ENCODE measurements around the gene SPOCK1.
"Not testable (repeated sequence)": the region's sequence is repeated elsewhere in the genome, so short reads cannot be mapped to it uniquely, and the experiment has no call there.

Gene SPOCK1

DNA sequence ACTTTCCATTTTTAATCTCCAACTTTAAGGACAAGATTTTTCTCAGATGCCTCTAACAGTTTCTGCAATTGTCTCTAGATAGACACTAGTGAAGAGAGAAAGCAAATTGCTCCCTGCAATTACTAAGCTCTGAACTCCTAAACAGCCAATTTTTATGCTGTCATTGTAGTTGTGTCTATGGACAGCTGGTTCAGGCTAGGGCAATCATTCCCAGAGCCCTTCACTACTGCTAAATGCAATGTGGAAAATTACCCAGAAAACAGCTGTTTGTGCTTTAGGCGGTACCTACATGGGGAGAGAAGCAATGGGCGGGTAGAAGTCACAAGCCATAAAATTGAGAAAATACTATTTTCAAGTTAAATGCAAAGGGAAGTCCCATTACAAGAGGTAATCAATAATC is 211.6 kb downstream of the SPOCK1 start:
- no peak for DNase-seq

DNA sequence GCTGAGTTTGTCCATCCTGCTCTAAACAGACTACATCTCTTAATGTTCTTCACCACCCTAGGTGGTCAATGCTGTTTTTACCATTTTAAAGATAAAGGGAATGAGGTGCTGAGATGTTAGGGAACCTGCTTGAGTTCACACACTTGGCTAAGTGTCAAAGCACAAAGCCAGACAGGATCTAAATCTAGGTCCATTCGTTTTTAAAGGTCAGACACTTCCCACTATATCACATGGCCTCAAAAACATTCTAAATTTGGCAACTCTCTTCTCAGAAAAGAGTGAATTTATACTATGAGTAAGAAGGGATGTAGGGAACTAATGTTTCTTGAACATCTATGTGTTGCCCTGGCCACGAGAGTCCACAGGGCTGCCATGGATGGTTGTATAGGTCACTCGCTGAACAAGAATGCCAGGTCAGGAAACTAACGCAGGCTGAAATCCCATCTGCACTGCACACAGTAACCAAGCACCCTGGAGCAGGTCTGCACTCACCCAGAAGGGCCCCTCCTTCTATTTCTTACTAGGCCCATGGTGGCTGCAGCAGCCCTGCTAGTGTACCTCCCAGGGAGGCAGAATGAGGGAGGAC is 213.0 kb downstream of the SPOCK1 start:
- DNase-seq = no peak

DNA sequence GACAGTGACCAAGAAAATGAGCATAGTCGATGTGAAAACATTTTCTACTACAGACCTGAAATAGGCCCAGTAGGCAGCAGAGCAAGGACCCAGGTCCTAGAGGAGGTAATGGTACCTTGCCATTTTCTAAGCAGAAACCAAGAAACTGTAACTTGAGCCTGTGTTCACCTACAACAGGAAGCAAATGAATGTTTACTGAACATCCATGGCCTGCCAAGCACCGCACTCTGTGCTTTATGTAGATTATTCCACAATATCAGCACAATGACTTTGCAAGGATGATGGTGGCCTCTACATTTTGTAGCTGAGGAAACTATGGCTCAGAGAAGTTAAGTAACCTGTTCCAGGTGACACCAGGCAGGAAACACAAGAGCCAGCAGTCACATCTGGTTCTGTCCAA is 215.3 kb downstream of the SPOCK1 start:
- no peak for DNase-seq

DNA sequence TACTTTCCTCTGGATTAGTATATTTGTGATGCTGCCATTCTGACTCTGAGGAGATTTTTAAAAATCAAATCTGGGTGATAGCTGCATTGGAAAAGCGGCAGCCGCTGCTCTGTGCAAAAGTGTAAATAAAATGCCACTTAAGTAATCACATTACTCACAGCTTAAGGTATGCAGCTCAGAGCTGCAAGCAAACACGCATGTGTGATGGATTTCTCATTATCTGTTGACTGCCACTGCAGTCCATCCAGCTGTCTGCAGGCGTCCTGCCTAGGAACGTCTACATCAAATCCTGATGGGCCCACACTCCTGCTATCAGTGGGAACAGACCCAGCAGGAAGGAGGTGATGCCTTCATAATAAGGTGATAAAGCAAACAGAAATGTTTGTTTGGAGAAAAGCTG is 216.9 kb downstream of the SPOCK1 start:
- DNase-seq = no peak

DNA sequence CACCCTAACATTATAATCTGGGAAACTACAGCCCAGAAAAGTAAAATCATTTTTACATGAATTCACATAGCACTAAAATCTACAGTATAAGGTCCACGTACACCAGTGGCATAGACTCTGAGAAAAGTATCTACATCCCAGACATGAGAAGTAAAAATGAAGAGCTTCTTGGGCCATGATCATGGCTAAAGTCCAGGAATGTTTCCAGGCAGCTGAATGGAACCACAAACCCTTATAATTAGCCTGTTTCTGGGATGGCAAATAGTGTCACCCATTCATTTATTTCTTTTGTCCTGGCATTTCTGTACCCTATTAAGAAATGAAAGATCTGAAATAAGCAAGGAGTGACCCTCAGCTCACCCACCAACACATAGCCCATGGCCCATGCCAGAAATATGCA is 217.9 kb downstream of the SPOCK1 start:
- DNase-seq = no peak

DNA sequence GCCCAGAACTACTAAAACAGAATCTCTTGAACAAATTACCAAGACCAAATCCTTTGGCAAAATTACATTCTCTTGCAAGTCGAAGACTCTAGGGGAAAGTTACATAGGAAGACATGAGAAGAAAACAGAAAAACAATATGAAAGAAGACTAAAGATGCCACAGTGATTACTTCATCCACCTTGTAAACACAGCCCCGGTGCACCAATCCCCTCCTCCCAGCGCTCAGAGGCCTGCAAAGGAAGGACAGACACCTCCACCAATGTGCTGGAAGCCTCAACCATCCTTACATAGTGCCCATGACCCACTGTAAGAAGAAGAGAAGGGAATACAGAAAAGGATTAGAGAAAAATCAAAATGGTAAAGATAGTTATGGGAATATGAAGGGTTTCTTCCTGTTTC is 218.5 kb downstream of the SPOCK1 start:
- no peak for DNase-seq

DNA sequence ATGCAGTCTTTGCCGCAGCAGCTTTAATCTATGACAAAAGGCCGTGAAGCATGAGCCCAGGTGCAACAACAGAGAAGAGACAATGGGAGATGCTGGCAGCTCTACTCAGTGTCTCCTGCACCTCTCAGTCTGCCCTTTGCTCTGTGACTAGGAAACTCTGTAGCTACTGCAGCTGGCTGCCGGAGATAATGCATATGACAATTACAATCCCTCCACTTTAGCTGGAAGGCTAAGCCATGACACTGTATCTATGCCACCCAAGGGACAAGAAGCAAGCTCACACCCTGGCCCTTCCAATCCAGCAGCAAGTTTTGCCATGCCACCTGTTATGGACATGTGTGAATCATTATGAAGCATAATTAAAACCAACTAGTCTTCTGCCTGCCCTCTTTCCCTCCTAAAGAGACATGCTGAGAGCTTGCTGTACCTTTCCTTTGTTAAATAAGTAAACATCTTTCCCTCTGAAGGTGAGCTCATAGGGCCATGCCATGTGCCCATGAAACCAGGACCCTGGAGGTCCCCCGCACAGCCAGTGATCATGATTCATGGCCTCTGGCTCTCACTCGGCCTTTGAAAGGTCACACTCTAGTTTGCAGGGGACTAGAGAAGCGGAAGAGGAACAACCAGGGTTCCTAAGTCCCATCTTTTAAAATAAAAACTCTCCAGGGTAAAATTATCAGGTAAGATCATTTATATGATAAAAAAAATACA is 219.4 kb downstream of the SPOCK1 start:
- no peak for DNase-seq

DNA sequence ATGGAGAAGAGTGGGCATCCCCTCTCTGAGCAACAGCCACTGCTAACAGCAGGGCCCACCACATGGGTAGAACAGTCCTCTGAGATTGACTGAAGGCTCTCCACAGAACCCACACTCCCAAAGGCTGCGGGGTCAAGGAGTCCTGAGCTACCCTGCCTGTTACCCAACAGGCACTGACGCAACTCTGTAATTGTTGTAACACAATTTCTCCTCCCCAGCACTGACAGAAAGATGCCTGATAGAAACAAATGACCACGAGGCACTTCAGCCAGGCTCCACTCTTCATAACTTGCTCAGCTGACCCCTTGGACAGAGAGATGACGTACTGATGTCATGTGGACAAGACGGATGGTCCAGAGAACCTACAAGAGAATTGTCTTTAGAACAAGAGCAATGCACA is 220.7 kb downstream of the SPOCK1 start:
- no peak for DNase-seq

DNA sequence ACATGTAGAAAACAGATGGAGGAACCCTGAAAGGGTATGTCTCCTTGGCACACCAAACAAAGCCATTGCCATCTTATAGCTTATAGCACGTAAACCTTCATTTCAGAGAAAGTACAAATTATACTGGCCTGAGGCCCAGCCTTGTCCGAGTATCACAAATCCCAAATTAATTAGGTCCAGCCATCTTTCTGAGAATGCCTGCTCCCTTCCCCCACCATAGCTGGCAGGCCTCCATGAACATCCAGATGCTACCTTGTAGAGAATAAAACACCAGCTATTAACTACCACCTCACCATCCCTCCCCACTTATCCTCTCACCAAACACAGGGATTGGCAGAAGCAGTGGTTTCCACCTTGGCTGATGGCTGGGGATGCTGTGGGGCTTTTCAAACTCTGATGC is 224.0 kb downstream of the SPOCK1 start:
- no peak for DNase-seq

DNA sequence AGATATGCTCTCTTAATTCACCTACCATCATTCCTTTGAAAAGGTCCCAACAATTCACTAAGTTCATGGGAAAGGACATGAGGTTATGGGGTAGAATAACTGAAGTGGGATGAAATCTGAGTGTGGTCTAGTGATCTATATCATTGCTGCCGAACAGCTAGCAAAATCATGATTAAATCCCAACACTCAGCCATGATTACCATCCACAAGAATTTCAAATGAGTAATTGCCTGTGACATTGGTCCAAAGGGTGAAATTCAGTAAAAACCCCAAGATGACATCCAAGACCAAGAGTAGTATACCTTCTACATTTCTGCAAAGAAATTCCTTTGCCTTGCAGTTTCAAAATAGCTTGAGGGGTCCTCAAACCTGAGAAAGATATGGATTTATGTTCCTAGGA is 225.6 kb downstream of the SPOCK1 start:
- DNase-seq = no peak

DNA sequence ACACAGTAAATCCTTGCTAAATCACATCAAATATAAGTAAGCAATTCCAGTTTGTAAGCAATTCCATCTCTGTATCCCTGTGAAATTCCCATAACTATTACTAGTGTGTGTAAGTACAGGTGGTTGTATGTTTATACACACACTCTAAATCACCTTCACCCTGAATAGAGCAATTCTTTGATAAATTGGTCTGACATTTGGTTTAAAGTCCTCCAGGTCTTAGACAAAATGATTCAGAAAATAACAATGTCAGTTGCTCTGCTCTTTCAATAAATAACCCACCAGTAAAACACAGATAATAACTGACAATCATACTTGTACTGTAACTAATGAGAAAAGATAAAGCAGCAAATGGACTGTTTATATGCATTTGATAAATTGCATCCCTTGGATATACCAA is 226.3 kb downstream of the SPOCK1 start:
- no peak for DNase-seq

DNA sequence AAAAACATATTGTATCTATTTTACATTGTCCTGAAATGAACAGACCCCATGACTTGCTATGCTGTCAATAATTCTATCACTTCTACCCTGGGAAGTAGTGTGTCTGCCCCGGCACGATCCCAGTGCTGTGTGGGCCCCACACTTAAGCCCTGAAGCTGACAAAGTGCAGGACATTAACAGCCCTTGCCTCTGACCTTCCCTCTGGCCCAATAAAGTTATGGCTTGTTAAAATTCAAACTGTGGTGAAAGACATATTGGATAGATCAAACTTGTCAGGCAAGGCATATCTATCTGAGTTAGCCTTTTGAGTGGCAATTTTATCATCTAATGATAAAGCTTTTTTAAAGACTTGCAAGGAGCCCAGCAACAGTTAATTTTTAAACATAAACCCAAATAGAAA is 229.2 kb downstream of the SPOCK1 start:
- no peak for DNase-seq

DNA sequence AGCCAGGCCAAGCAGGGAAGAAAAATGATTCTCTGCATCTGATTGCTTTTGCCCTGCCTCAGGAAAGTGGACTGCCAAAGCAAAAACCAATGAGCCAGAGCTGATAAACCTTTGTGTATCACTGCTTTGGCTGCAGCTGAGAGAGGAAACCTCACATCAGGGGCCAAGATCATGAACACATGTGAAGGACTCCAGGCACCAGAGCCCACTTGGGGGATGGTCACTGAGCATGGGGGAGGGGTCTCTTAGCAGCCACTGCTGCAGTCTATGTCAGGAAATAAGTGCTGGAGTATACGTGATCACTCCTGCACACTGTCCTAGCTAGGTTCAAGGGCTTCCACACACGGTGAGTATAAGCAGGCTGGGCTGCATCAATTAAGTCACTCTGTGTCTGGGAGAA is 229.9 kb downstream of the SPOCK1 start:
- no peak for DNase-seq

DNA sequence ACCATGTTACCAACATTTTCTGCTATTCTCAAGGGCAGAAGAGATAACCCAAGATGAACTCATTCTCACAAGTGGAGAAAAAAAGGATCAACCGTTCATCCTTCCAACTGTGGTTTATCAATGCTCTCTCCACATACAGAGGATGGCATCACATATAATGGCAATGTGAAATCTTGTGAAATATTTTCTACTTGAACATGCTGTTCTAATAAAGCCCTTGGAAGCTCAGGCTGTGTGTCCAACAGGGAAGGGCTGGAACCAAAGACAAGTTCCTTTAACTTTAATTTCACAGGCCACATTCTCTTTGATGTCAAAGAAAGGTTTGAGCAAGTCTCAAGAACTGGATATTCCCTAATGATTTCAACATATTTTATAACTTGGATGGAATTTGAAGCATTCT is 230.5 kb downstream of the SPOCK1 start:
- DNase-seq = no peak

DNA sequence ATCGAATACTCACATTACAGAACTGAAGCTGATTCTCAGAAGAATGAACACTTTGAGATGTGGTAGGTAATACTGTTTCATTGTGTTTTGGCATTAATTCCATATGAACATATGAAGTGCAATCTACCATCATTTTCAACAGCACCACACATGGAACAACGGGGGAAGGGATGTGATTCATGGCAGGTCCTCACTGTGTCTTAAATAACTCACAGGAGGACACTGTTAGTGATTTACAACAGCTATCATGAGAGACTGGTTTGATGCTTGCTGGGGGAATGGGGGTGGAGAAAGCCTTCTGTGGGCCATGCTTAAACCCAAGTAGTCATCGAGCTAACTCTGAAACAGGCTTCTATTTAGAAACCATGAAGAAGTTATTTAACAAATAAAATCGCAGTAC is 232.9 kb downstream of the SPOCK1 start:
- no peak for DNase-seq

DNA sequence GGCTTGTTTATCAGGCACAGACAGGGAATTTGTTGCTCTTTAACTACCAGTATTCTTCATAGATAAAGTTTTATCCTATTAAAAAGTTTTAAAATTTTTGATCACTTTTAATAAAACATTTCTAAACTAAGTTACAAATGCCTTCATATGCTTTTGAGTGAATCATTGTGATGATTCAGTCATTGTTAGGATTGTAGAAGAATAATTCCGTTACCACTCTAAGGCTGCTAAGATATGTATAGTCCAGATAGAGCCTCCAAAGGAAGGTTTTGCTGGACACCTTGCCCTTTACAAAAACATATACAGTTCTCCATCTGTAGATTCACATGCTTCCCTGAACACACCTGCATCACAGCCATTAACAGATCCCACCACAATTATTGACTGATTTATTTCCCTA is 233.7 kb downstream of the SPOCK1 start:
- no peak for DNase-seq

DNA sequence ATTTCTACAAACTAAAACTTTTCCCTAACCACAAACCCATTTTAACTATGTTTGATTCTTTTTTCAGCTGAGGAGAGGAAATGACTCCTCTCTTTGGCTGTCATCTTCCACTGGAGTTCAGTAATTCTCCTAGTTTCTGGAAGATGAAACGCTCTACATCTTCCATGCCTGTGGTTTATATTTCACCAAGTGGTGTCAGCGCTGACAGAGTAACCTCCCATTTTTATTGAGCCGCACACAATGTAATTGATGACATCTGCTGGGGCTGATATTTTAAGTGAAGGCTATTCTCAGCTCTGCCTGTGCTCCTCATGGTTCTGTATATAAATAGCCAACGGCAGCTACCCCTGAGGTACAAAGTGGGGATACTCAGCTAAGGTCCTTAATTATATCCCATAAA is 234.6 kb downstream of the SPOCK1 start:
- DNase-seq = no peak

DNA sequence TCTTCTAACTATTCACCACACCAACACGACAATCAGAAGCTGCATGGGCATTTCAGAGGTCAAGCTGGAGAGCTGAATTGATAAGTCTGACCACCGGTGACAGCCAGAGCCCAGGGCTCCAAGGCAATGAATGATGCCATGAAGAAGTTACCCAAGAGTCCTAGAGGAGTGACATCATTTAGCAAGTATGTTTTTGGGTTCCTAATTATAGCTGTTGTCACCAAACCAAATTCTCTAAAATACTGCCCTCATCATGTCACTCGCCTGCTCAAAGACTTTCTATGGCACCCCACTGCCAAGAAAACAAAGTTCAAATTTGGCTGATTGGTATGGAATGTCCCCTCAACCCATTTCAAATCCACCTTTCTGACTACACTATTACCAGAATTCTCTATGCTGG is 235.1 kb downstream of the SPOCK1 start:
- no peak for DNase-seq

DNA sequence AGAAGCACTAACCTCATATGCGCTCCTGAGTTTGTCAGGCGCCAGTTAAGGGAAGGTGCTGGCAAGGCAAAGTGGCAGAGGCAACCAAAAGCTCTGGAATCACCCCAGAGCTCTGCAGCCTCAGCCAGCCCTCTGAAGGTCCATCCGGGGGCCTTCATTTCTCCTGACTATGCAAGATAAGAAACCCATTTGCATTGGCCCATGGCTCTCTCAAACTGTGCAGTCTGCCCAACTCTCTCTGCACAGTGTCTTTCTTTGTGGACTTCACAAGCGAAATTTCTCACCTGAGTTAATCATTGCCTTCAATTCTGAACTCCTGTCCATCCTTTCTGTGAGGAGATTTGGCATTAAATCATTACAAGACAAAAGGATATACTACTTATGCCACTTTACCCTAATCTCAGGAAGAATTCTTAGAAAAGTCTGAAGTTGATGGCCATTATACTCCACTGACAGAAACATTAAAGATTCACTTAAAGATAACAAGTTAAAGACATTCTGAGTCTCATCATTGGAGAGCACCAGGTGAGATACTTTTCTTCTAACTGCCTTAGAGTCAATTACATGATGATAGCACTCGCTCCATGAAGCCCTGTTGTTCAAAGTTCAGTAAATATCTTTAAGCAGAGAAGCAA is 235.6 kb downstream of the SPOCK1 start:
- DNase-seq = no peak

DNA sequence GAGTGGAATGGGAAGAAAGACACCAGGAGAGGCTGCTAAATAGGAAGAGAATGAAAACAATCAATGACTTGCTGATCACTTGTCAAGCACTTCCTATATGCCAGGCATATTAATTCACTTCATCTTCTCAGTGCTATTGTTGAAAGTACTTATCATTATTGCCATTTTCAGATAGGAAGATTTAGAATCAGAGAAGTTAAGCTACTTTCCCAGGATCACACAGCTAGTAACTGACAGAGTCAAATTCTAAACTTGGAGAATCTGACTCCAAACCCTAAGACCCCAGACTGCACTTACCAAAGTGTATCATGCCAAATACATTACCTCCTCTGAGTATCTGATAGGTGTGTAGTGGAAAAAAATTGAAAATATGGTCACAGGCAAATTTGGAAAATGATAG is 236.3 kb downstream of the SPOCK1 start:
- DNase-seq = no peak

DNA sequence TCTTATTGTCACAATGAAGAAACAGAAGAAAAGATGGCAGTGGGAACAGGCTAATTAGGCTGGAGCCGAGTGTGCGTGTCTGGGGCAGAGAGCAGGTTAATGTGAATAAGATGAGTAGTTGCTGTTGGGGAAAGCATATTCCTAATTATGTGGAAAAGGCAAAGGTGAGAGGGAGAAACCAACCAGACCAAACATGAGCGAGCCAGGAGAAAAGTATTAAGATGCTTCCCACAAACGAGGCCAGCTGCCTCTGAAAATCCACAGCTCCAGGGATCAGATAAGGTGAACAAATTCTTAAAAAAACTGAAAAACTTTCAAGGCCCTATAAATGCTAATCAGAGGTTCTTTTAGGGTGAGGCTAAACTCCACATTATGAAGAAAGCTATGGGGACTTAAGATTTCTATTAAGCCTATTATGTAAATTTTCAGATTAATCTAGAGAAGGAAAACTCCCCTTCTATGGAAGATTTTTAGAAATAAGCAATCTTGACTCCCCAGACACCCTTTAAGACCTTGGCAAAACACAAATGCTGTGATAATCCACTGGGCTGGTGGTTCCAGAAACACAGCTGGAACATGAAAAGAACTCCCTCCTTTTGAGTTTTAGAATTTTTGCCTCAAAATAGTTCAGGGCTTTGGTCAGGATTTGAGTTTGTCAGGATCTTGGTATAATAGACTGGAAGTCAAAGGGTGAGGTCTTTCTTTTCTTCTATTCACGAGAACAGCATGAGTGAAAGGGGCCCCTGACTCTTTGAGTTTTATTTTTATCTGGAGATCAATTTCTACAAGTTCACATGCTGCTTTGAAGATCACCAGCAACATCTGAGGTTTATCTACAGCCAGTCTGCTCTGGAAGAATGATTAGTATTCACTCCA is 238.1 kb downstream of the SPOCK1 start:
- DNase-seq = no peak

DNA sequence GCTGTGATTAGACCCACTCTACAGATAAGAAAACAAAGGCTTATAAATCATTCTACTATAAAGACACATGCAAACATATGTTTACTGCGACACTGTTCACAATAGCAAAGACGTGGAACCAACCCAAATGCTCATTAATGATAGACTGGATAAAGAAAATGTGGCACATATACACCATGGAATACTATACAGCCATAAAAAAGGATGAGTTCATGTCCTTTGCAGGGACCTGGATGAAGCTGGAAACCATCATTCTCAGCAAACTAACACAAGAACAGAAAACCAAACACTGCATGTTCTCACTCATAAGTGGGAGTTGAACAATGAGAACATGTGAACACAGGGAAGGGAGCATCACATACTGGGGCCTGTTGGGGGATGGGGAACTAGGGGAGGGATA is 240.0 kb downstream of the SPOCK1 start:
- not testable (repeated sequence) for DNase-seq
